GM18868 (cell line): ENCODE measurements around the gene SORCS2.

Experiments used
- ATAC-seq: cut with Tn5 transposase; IDR thresholded peaks from one replicate; pipeline ENCODE4 v1.9.1; 2021; ENCODE audit warnings: mild to moderate bottlenecking, moderate library complexity; ENCODE audit not compliant: unreplicated experiment

Gene SORCS2

DNA sequence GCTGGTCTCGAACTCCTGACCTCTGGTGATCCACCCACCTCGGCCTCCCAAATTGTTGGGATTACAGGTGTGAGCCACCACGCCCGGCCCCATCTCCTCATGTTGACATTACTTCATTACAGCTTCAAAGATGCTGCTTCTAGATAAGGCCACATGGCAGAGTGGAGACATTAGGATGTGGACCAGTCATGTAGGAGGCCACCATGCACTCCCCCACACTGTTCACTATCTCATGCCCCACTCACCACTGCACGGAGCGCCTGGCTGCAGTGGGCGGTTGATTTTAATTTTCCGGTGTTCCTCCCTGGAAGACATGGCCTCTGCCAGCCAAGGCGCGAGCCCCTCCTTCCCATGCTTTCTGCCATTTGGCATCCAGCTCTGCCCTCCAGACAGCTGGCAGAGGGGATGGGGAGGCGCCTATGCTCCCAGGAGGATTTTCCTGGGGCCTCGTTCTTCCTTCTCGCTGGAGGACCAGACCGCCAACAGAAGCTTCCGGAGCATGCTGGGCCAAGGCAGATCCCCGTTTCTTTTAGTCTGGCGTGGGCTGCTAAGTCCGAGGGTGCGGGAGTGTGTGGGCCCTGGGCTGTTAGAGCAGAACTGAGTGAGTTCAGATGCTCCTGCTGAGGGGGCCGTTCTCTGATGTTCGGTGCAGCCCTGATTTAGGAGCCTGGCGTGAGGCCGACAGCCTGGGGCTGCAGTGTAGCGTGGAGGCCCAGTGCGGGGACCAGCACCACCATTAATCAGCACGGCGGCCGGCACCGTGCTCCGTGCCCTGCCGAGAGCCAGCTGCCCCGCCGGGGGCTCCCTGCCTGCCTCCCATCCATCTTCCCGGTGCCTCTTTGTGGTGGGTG lies 93.1 kb downstream of the SORCS2 start:
- no peak for ATAC-seq

- ATAC-seq, result no peak
Observed at GRCh38 chr4:7286170-7286569, 93.8 kb downstream of the SORCS2 start.

DNA sequence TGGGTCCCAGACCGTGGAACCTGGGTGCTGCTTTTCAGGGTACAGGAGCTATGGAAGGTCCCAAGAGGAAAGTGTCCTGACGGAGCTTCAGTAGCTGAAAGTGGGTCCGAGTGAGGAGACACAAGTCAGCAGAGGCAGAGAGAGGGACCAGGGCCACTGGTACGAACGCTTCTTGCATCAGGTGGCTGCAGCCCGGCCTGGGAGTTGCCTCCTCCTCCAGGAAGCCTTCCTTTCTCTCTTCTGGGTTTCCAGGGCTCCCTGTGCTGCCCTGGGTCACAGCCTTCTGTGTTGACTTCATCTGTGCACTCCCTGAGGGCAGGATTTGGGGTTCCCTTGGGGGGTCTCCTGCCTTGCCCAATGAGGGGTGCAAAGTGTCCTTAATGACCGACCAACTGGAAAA lies 94.5 kb downstream of the SORCS2 start:
- ATAC-seq, result no peak

DNA sequence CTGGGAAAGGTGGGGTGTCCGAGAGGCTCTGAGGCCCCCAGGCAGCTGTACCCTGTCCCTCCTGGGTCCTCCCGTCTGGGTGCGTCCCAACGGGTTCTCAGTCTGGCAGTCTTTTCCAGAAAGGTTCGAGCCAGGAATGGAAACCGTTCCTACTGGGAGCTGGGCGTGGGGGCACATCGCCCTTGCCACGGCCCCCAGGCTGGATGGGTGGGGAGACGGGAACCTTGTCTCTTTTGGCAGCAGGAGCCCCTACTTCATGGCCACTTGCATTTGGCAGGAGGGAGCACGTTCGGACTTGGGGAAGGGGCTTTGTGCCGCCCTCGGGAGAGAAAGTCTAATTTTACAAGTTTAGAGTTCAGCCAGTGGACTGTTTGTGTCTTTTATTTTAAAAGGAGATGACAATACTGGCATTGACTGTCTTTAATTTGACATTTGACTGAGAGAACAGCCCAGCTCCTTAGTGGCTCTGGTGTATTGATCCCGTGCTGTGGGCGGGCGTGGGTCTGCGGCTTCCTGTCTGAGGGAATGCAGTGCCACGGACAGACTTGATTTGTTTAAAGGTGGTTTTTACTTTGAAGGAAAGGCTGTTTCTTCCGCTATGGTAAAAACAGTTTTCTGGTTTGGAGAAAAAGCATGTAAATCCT lies 95.1 kb downstream of the SORCS2 start:
- no peak for ATAC-seq

DNA sequence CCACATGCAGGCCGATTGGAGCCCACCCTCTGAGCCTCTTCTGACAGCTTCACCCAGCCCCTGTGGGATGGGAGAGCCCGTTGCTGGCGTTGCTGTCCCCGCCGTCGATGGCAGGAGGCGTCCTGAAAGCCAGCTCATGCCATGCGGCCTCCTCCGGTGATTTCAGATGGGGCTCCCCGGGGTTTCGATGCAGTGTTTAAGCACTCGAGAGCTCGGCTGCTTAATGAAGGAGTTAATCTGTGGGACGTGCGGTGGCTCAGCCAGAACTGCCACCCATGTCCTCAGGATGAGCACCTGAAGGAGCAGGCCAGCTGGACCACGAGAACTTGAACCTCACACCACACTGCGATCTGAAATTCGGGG lies 95.6 kb downstream of the SORCS2 start:
- no peak for ATAC-seq

DNA sequence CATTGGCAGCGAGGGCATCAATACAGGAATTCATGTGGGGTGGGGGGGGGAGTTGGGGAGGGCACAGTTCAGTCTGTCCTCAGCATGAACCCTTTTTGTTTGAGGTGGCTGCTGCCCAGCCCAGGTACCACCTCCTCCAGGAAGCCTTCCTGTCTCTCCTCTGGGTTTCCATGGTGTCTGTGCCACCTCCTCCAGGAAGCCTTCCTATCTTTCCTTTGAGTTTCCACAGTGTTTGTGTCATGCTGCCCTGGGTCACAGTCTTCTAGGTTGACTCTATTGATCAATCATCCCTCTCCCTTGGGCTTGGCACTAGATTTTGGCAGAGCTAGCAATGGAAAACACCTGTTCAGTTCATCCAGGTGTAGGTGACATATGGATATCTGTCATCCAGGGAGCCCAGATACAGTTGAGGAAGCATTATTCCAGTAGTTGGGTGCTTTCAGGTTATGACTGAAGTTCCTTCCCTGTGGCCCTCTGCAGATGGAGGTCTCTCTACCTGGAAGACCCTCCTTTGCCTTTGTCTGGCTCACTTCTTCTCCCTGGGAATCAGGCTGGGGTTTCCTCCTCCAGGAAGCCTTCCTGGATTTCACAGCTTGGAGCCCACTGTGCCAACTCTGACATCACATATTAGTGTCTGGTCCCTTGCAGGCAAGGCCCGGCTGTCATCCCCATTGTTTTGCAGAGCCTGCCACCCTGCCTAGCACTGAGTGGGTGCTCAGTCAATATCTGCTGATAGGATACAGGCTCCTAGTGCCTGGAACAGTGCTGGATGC lies 96.6 kb downstream of the SORCS2 start:
- no peak for ATAC-seq

GRCh38 chr4:7289589-7289988 lies 97.3 kb downstream of the SORCS2 start:
- no peak for ATAC-seq

GRCh38 chr4:7291372-7292114 lies 99.2 kb downstream of the SORCS2 start:
- no peak for ATAC-seq

- ATAC-seq, result no peak
Observed at GRCh38 chr4:7293703-7294102, 101.4 kb downstream of the SORCS2 start.

DNA sequence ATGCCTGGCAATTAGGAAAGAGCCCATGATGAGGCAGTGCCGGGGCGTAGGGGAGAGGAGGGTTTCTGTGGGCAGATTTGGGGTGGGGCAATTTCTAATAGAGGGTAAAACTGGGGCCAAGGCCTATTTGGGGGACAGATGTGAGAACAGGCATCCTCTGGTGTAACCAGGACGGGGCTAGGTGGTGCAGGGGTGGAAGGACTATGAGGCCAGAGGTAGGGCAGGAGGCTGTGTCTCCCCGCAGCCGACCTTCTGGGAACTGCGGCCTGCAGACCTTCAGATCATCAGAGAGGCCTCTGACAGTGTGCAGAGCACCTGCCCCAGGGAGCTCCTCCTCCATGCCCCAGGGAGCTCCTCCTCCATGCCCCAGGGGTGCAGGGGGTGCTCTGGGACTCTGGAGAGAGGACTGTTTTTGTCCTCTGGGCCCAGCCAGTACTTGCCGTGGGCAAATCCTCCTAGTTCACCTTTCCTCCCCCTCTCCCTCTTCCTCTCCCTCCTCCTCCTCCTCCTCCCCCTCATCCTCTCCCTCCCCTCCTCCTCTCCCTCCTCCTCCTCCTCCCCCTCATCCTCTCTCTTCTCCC lies 101.9 kb downstream of the SORCS2 start:
- no peak for ATAC-seq

DNA sequence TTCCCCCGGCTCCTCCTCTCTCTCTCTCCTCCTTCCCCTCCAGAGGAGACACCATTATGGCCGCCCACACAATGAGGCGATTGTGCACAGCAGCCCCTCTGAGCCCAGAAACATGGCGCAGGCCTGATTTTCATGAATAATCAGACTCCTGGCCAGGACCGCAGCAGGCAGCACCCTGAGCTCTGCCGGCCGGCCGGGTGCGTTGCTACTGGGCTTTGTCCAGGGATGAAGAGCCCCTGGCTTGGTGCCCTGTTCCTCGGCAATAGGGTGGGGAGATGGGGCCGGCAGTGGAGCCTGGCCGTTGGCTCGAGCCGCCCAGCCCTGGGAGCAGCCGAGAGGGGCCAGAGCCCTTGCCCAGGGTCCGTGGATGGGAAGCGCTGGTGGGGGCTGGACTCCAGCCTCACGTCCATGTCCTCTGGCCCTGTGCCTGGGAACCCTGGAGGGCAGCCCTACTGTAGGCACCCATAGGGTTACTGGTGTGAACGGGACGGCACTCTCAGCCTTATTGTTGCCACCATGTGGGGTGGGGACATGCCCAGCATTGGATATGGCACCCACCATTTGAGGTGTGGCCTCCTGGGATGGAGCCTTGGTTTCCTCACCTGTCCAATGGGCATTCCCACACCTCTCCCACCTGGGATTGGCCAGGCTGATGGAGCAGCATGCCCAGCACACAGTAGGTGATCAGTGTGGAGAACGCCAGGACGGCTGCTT lies 103.0 kb downstream of the SORCS2 start:
- no peak for ATAC-seq

DNA sequence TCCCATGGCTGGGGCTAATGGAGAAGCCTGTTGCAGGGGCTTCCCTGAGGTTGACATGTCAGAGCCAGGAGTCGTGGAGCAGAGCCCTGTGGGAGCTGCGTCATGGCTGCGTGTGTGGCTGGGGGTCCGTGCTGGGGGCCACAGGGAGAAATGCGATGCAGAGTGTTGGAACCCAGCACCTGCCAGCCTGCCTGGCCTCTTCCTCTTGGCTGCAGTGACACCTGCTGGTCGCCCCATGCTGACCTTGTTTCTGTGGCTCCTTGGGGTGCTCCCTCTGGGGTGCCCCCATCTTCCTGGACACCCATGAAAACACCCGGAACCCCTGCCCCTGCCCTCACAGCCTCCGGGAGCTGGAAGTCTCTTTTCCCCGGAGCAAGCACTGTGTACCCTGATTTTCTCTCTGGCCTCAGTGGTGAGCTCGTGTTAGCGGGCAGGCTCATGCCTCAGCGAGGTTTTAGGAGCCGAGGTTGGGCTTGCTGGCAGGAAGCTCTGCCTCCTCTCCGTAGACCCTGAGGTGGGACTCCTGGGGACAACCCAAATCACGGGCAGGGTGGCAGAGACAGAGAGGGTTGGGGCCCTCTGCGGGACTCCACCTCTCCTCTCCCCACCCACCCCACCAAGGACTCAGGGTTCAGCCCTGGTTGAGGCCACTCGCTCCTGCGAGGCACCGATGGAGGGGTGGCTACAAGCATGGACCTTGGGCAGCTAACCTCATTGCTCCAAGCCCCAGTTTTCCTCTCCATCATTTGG lies 103.7 kb downstream of the SORCS2 start:
- ATAC-seq, result no peak

GRCh38 chr4:7296661-7297335 lies 104.5 kb downstream of the SORCS2 start:
- no peak for ATAC-seq

DNA sequence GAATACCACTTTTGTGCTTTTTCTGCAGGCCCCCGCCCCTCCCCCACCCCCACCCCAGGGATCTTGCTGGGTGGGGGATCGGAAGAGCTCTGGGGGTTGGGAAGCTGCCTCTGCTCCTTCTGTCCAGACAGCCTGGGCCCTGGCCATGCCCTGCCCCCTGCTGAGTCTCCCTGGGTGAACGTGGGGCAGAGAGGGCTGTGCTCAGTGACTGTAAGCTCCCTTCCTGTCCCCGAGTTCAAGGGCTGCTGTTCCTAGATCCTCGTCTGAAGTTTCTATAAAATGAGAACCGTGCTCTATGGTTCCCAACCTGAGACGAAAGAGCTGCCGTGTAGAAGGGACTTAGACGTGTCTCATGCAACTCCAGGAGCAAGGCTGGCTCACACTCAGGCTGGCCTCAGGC lies 105.0 kb downstream of the SORCS2 start:
- ATAC-seq, result no peak

GRCh38 chr4:7297881-7298280 lies 105.5 kb downstream of the SORCS2 start:
- no peak for ATAC-seq

- no peak for ATAC-seq
Observed at GRCh38 chr4:7298619-7299009, 106.3 kb downstream of the SORCS2 start.

GRCh38 chr4:7299010-7299907 lies 106.9 kb downstream of the SORCS2 start:
- ATAC-seq, result no peak
